Subcutaneous adipose tissue (tissue), 4 donors: ENCODE data around the gene MAFG. TPM values are rescaled to one million over a fixed set of nuclear protein-coding genes. Genes with fewer than 3 reads are reported as not detected.

ENCODE experiments used
- total RNA-seq, 4 donors: library from RNA; depleted of rRNA; stranded (reverse); fragments of >200 nt; gene quantifications; one replicate each; pipeline ENCODE4 v1.1.0, GENCODE V29; 2016
- TF ChIP-seq, protein P1 (sequence below): fragments of 450-650 bp; IDR thresholded peaks from one replicate; pipeline ENCODE4 v1.5.1; 2016; ENCODE audit warnings: low read depth, mild to moderate bottlenecking, control low read depth, antibody characterized with exemption, moderate library complexity

Gene MAFG
- 10 to 100 TPM in 3 of 4 donors, 1 to 10 TPM in 1; 9.8 to 20.0 (median 15.0) TPM for total RNA-seq

DNA sequence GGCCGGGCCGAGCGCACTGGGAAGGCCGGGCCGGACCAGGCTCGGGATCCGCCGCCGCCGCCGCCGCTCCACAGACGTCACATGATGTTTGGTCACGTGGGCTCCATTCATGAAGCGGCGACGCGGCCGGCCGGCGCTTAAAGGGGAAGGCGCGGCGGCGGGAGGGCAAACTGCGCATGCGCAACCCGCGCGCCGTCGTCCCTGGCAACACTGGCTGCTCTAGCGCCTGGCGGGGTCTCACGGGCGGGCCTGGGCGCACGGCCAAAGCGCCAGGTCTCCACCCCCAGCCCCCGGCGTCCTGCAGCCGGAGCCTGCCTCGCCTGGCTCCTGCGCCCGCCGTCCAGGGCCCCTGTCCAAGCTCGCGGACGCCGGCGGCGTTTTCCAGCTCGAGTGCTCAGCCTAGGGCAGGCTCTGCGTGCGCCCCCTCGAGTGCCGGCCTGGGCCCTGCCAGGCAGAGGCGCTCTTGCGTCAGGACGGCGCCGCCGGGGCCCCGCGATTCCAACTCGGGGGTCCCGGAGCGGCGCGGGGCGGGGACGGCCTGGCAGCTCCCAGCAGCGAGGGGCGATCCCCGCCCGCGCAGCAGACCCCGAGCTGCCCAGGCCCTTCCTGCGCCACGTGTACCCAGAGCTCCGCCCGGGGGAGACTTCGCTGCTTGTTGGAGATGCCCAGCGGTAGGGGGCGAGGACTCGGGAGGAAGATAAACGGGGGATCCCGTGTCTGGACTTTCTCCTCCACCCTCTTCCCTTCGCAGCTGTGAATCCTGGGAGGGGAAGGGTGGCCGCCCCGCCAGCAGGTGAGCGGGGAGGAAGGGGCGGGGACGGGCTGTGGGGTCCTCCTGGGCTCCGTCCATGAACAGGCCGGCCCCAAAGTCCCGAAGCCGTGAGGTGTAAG lies at the start of gene MAFG:
MAFG (minus strand) TSS at position 83 of the 891 bp plus-strand sequence. CDS start 4,550 bp downstream, outside the sequence.
- TF ChIP-seq, protein P1, sequence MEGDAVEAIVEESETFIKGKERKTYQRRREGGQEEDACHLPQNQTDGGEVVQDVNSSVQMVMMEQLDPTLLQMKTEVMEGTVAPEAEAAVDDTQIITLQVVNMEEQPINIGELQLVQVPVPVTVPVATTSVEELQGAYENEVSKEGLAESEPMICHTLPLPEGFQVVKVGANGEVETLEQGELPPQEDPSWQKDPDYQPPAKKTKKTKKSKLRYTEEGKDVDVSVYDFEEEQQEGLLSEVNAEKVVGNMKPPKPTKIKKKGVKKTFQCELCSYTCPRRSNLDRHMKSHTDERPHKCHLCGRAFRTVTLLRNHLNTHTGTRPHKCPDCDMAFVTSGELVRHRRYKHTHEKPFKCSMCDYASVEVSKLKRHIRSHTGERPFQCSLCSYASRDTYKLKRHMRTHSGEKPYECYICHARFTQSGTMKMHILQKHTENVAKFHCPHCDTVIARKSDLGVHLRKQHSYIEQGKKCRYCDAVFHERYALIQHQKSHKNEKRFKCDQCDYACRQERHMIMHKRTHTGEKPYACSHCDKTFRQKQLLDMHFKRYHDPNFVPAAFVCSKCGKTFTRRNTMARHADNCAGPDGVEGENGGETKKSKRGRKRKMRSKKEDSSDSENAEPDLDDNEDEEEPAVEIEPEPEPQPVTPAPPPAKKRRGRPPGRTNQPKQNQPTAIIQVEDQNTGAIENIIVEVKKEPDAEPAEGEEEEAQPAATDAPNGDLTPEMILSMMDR, result no peak

DNA sequence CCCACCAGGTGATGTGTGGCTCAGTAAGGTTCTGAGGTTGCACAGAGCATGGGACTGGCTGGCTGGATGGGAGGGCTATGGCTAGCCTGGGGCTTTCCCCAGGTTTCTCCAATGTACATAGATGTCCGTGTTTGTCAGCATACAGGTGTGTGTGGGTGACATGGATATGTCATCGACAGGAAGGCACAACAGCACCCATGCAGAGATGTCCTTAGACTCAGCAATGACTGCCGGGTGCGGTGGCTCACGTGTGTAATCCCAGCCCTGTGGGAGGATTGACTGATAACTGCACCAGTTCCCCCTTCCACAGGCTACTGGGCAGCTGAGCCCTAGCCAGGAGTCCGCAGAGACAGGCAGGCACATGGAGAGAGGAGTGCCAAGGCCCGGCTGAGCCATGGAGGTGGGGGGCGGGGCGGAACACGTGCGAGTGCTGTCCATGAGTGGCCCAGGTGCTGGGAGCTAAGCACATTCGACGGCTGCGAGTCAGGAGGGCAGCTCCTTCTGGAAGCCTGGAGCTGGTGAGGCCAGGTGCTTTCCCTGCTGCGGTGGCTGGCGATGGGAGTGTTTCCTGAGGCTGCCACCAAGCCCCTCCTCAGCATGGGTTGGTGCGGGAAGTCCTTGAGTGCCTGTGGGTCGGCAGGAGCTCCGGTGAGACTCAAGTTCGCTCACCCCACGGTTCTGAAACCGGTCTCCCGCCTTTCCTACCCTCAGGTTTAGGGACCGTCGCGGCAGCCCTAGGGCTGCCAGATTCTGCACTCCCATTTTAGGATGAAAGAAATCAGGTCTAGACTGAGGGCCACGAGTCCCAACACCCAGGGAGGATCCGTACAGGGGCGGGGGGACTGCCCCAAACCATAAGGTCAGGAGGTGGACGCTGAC lies 49.0 kb upstream of the MAFG start:
- TF ChIP-seq, protein P1, result no peak

DNA sequence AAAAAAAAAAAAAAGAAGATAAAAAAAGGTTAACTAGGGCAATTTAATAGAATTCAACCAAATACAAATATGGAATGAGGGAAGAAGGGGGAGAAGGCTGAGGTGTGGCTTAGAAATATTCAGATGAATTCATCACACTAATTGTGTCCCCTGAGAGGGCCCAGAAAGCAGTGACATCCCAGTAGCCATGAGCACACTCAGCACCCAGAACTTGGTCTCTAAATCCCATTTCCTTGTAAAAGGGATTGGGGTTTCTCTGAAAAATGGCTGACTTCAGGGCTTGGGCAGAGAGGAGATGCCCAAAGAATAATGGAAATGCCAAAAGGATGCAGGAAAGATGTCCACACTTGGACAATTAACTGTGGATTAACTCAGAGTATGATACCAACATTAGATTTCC lies 45.9 kb upstream of the MAFG start:
- TF ChIP-seq, protein P1, result no peak

DNA sequence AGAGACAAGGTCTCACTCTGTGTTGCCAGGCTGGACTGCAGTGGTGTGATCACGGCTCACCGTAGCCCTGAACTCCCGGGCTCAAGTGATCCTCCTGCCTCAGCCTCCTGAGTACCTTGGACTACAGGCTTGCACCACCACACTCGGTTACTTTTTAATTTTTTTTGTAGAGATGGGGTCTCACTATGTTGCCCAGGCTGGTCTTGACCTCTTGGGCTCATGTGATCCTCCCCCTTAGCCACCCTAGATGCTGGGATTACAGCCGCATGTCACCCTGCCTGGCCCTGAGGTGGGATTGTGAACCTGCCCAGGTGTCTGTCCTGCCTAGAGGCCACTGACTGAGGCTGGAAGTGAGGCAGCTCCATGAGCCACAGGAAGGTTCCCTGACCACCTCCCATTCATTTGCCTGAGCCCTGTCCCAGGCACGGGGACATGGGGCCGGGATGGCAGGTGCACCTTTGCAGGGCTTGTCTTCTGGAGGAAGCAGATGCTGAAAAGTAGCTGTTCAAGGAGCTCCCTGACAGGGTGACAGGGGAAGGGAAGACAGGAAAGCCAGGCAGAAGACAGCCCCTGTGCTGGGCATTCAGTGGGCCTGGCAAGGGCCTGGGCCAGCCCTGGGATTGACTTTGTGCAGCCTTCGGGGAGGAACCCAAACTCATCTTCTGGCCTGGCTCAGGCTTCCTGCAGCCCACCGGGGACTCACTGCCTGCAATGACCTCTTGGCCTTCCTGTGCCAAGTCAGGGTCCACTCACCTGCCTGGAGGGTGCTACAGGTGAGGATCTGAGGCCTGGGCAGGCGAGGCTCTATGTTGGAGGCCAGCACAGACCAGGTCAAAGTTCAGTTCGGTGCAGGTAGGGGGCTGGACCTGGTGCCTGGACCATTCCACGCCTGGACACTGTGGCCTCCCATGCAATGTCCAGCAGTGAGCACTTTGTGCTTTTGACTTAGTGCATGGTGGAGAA lies 41.6 kb upstream of the MAFG start:
- TF ChIP-seq, protein P1, result no peak

DNA sequence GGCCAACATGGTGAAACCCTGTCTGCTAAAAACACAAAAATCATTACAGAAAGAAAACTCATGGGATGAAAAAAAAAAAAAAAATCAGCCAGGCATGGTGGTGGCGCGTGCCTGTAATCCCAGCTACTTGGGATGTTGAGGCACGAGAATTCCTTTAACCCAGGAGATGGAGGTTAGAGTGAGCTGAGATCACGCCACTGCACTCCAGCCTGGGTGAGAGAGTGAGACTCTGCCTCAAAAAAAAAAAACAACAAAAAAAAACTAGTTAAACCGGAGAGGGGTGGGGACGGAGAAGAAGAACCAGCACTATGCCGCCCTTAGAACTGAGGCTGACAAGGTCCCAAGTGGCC lies 40.8 kb upstream of the MAFG start:
- TF ChIP-seq, protein P1, result no peak

DNA sequence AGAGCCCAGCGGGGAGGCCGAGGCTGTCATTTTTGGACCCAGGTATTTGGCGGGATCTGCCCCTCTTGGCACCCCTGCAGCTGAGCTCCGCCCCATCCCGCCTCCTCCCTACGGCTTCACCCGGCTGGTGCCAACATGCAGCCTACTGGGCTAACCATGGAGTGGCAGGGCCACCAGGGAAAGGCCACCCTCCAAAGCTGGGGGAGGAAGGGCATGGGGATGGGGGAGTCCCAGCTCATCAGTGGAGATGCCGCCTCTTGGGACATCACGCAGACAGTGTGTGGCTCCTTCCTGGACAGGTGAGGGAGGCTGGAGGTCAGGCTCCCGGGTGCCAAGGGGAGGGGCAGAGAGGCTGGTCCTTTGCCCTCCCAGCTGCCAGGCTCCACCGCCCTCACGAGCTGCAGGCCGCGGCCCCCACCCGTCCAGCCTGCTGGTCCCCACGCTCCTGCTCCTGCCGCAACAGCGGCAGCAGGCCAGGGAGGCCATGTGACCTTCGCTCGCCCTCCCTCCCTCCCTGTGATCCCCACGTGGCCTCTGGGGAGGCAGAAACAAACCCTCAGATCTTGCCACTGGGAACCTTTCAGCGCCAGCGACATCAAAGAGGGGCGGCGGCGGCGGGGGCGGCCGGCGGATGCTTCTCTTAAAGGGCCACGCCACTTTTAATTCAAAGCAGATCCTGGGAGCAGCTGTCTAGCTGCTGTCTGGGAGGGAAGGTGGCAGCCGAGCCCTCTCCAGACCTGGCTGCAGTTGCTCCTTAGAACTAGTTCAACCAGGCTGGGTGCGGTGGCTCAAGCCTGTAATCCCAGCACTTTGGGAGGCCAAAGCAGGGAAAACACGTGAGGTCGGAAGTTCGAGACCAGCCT lies 40.2 kb upstream of the MAFG start:
- TF ChIP-seq, protein P1, result no peak
